ENCODE results near the gene RBM4B.

DNA sequence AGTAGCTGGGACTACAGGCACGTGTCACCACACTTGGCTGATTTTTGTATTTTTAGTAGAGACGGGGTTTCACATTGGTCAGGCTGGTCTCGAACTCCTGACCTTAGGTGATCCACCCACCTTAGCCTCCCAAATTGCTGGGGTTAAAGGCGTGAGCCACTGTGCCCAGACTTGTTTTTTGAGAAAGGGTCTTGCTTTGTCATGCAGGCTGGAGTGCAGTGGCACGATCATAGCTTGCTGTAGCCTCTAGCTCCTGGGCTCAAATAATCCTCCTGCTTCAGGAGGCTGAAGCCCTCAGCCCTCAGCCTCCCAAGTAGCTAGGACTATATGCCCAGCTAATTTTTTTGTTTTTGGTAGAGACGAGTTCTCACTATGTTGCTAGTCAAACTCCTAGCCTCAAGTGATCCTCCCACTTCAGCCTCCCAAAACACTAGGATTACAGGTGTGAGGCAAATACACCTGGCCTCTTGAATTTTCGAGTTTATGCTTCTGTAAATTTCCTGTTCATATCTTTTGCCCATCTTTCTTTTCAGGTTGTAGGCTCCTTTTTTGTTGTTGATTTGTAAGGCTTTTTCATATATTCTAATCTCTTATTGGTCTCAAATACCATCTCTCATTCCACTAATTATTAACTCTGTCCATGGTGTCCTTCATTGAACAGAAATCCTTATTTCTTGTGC lies 3.4 kb upstream of the RBM4B start:
- TF ChIP-seq, protein P1, sequence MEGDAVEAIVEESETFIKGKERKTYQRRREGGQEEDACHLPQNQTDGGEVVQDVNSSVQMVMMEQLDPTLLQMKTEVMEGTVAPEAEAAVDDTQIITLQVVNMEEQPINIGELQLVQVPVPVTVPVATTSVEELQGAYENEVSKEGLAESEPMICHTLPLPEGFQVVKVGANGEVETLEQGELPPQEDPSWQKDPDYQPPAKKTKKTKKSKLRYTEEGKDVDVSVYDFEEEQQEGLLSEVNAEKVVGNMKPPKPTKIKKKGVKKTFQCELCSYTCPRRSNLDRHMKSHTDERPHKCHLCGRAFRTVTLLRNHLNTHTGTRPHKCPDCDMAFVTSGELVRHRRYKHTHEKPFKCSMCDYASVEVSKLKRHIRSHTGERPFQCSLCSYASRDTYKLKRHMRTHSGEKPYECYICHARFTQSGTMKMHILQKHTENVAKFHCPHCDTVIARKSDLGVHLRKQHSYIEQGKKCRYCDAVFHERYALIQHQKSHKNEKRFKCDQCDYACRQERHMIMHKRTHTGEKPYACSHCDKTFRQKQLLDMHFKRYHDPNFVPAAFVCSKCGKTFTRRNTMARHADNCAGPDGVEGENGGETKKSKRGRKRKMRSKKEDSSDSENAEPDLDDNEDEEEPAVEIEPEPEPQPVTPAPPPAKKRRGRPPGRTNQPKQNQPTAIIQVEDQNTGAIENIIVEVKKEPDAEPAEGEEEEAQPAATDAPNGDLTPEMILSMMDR (IDR thresholded peaks at IDR 0.05), result no peak
- no peak for TF ChIP-seq POLR2AphosphoS5 (IDR thresholded peaks at IDR 0.05)

All from prostate gland (tissue), 2 donors.